ENCODE measurements around the gene FAM222B.

The FAM222B gene

GRCh38 chr17:28819582-28819981 is 23.0 kb downstream of the FAM222B start:
- no peak for TF ChIP-seq CTCF (conservative IDR thresholded peaks at IDR 0.05; ENCODE audit: low read depth)
- no peak for DNase-seq (ENCODE audit: low spot score)
- CTCF ChIA-PET = interaction anchor here (0.7 kb wide), 1 partner anchor 62 kb away, joined by 3 read pairs; no protein-coding TSS in a partner anchor
- H3K27ac ChIP-seq = no peak overlapping the region
- POLR2A ChIA-PET (ENCODE audit: low non-redundant PET) = no interaction called here

- no peak overlapping the region for H3K27ac ChIP-seq
- ChIA-PET POLR2A (ENCODE audit: low non-redundant PET) (no interaction called here), CTCF (no interaction called here)
- TF ChIP-seq CTCF (conservative IDR thresholded peaks at IDR 0.05; ENCODE audit: low read depth) = no peak
- DNase-seq (ENCODE audit: low spot score) = no peak
Measured at GRCh38 chr17:28818819-28819221, 23.8 kb downstream of the FAM222B start.

- POLR2A ChIA-PET (ENCODE audit: low non-redundant PET) = no interaction called here
- no peak for TF ChIP-seq CTCF (conservative IDR thresholded peaks at IDR 0.05; ENCODE audit: low read depth)
- DNase-seq (ENCODE audit: low spot score) = no peak
- CTCF ChIA-PET = no interaction called here
- H3K27ac ChIP-seq = no peak overlapping the region
Measured at GRCh38 chr17:28816540-28816939, 26.1 kb downstream of the FAM222B start.

GRCh38 chr17:28812748-28813377 is 29.7 kb downstream of the FAM222B start:
- H3K27ac ChIP-seq = peak overlapping the region; percentile 95
- DNase-seq (ENCODE audit: low spot score) = peak; percentile 64
- ChIA-PET POLR2A (ENCODE audit: low non-redundant PET) (interaction anchor here (0.7 kb wide), 1 partner anchor 49 kb away, joined by 8 read pairs; no protein-coding TSS in a partner anchor), CTCF (interaction anchor here (0.6 to 1.0 kb wide), 4 partner anchors 31 to 480 kb away, joined by 3 to 5 read pairs (median 4); no protein-coding TSS in a partner anchor)
- TF ChIP-seq CTCF (conservative IDR thresholded peaks at IDR 0.05; ENCODE audit: low read depth) = no peak

- H3K27ac ChIP-seq = peak overlapping the region; percentile 95
- peak; percentile 99 for DNase-seq (ENCODE audit: low spot score)
- ChIA-PET CTCF (interaction anchor here (0.6 to 1.6 kb wide), 6 partner anchors 32 to 96 kb away, joined by 3 to 5 read pairs (median 4); partner anchors contain the start of gene DHRS13), POLR2A (ENCODE audit: low non-redundant PET) (no interaction called here)
- no peak for TF ChIP-seq CTCF (conservative IDR thresholded peaks at IDR 0.05; ENCODE audit: low read depth)
Measured at GRCh38 chr17:28812091-28812747, 30.4 kb downstream of the FAM222B start.

- ChIA-PET POLR2A (ENCODE audit: low non-redundant PET) (no interaction called here), CTCF (interaction anchor here (0.6 to 1.6 kb wide), 6 partner anchors 55 to 214 kb away, joined by 3 to 5 read pairs (median 4); partner anchors contain the start of gene DHRS13)
- peak overlapping the region; percentile 95 for H3K27ac ChIP-seq
- peak; percentile 44 for DNase-seq (ENCODE audit: low spot score)
- no peak for TF ChIP-seq CTCF (conservative IDR thresholded peaks at IDR 0.05; ENCODE audit: low read depth)
Measured at GRCh38 chr17:28811651-28812090, 30.9 kb downstream of the FAM222B start.
